Measurements from ENCODE around the gene TERB1.

TERB1 gene

DNA sequence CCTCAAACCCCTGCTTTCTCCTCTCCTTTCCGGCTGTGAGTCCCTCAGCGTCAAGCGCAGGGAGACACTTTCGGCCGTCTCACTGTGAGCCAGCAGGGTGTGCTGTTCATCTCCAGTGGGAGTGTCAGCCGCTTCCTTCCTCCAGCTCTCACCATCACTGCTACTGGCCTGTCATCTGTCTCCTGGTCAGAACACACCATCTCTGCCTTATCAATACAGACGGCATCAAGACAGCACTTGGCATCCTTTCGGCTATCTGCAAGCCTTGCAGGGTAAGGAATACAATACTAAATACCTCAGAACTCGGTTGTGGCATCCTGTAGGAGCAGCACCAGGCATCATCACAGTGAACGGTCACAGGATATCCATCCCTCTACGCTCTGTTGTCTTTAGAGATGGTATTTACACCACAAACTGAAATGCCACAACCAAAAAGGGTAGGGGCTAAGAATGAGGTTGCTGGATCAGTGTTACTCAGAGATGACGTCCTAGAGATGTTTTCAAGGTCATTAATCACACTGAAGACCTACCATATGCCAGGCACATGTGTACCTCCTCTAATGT is 84.2 kb downstream of the TERB1 start:
- Histone ChIP-seq H3K36me3 (ENCODE audit: insufficient read depth, low read length) (peaks cover 15% of the 10 kb centered on the region; the same call in 1 of the 2 replicates), H2AFZ (ENCODE audit: low read length) (no peak overlapping the region), H3K4me2 (ENCODE audit: low read depth, low read length, poor library complexity, severe bottlenecking) (no peak overlapping the region), H3F3A (ENCODE audit: low read depth) (no peaks in the 10 kb centered on the region; the same call in 1 of the 2 replicates), H4K20me1 (ENCODE audit: insufficient read depth, low read length, poor library complexity, severe bottlenecking) (no peaks in the 10 kb centered on the region), H3K27me3 (ENCODE audit: insufficient read depth, low read length, poor library complexity, severe bottlenecking) (no peaks in the 10 kb centered on the region), H3K9me3 (ENCODE audit: insufficient read depth, low read depth, low read length) (no peaks in the 10 kb centered on the region), H3K4me3 (ENCODE audit: low read length, poor library complexity, severe bottlenecking) (no peak overlapping the region), H3K4me1 (ENCODE audit: insufficient read depth, low read length, poor library complexity, severe bottlenecking) (no peaks in the 10 kb centered on the region), H3K9ac (ENCODE audit: low read depth, low read length, poor library complexity, severe bottlenecking) (no peak overlapping the region), H3K79me2 (ENCODE audit: insufficient read depth, low read length) (no peaks in the 10 kb centered on the region), H3K9me2 (replicated peaks; ENCODE audit: low read depth, low read length) (no peaks in the 10 kb centered on the region)
- no peak for TF ChIP-seq EZH2phosphoT487 (IDR thresholded peaks at IDR 0.05; ENCODE audit: borderline replicate concordance)
- TF ChIP-seq, protein P1, sequence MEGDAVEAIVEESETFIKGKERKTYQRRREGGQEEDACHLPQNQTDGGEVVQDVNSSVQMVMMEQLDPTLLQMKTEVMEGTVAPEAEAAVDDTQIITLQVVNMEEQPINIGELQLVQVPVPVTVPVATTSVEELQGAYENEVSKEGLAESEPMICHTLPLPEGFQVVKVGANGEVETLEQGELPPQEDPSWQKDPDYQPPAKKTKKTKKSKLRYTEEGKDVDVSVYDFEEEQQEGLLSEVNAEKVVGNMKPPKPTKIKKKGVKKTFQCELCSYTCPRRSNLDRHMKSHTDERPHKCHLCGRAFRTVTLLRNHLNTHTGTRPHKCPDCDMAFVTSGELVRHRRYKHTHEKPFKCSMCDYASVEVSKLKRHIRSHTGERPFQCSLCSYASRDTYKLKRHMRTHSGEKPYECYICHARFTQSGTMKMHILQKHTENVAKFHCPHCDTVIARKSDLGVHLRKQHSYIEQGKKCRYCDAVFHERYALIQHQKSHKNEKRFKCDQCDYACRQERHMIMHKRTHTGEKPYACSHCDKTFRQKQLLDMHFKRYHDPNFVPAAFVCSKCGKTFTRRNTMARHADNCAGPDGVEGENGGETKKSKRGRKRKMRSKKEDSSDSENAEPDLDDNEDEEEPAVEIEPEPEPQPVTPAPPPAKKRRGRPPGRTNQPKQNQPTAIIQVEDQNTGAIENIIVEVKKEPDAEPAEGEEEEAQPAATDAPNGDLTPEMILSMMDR (conservative IDR thresholded peaks at IDR 0.05; ENCODE audit: low read length) = peak; percentile 58

DNA sequence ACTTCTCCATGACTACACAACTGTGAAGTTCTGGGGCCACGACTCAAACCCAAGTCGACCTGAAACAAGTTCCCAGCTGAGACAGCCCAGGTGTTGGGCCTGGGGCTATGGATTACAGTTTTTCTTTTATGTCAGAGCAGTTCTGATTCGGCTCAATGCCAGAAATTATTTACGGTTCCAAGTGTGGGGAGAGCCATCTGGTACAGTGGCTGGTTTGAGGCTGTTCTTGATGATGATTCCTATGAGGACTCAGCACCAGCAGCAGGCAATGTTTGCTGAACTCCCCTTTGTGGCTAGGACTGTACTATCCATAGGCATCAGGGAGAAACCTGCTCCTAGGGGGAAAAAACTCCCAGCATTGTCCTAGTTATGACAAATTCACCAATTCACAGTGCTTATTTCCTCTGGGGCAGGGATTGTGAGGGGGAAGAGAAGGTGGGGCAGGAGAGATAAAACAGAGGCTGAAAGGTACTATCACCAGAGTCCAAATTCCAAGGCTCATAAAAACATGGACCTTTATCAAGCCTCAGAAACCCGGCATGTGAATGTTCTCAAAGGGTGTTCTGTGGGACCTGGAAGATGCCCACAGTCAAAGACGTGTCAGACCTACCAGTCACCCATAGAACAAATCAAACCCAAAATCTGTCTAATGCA is 86.6 kb downstream of the TERB1 start:
- TF ChIP-seq, protein P1 (conservative IDR thresholded peaks at IDR 0.05; ENCODE audit: low read length) = no peak
- TF ChIP-seq EZH2phosphoT487 (IDR thresholded peaks at IDR 0.05; ENCODE audit: borderline replicate concordance) = no peak

DNA sequence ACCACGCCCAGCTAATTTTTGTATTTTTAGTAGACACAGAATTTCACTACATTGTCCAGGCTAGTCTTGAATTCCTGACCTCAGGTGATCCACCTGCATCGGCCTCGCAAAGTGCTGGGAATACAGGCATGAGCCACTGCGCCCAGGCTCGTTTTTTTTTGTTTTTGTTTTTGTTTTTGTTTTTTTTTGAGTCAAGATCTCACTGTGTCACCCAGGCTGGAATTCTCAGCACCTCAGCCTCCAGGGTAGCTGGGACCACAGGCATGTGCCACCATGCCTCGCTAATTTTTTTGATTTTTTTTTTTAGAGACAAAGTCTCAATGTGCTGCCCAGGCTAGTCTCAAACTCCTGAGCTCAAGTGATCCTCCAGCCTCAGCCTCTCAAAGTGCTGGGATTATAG is 87.3 kb downstream of the TERB1 start:
- no peak overlapping the region for H3K4me2 ChIP-seq (ENCODE audit: low read depth, low read length, poor library complexity, severe bottlenecking)
- TF ChIP-seq, protein P1 (conservative IDR thresholded peaks at IDR 0.05; ENCODE audit: low read length) = no peak
- TF ChIP-seq EZH2phosphoT487 (IDR thresholded peaks at IDR 0.05; ENCODE audit: borderline replicate concordance) = no peak

More for the DNA sequence above, 86.6 kb downstream of the TERB1 start:
- H3K4me3 ChIP-seq (ENCODE audit: low read length, poor library complexity, severe bottlenecking) = no peak overlapping the region
- no peaks in the 10 kb centered on the region for H4K20me1 ChIP-seq (ENCODE audit: insufficient read depth, low read length, poor library complexity, severe bottlenecking)
- H3F3A ChIP-seq (ENCODE audit: low read depth) = no peaks in the 10 kb centered on the region
- no peak overlapping the region for H2AFZ ChIP-seq (ENCODE audit: low read length)
- H3K36me3 ChIP-seq (ENCODE audit: insufficient read depth, low read length) = peaks cover 3% of the 10 kb centered on the region; the same call in 1 of the 2 replicates
- no peak overlapping the region for H3K9ac ChIP-seq (ENCODE audit: low read depth, low read length, poor library complexity, severe bottlenecking)
- no peaks in the 10 kb centered on the region for H3K79me2 ChIP-seq (ENCODE audit: insufficient read depth, low read length)
- no peaks in the 10 kb centered on the region for H3K27me3 ChIP-seq (ENCODE audit: insufficient read depth, low read length, poor library complexity, severe bottlenecking)
- no peaks in the 10 kb centered on the region for H3K9me2 ChIP-seq (replicated peaks; ENCODE audit: low read depth, low read length)
- no peaks in the 10 kb centered on the region for H3K4me1 ChIP-seq (ENCODE audit: insufficient read depth, low read length, poor library complexity, severe bottlenecking)
- H3K4me2 ChIP-seq (ENCODE audit: low read depth, low read length, poor library complexity, severe bottlenecking) = no peak overlapping the region
- H3K9me3 ChIP-seq (ENCODE audit: insufficient read depth, low read depth, low read length) = no peaks in the 10 kb centered on the region

More for the DNA sequence above, 87.3 kb downstream of the TERB1 start:
- H3K9ac ChIP-seq (ENCODE audit: low read depth, low read length, poor library complexity, severe bottlenecking) = no peak overlapping the region
- H3K27me3 ChIP-seq (ENCODE audit: insufficient read depth, low read length, poor library complexity, severe bottlenecking) = no peaks in the 10 kb centered on the region
- H3K9me2 ChIP-seq (replicated peaks; ENCODE audit: low read depth, low read length) = no peaks in the 10 kb centered on the region
- H3K9me3 ChIP-seq (ENCODE audit: insufficient read depth, low read depth, low read length) = no peaks in the 10 kb centered on the region
- H2AFZ ChIP-seq (ENCODE audit: low read length) = no peak overlapping the region
- no peaks in the 10 kb centered on the region for H3K79me2 ChIP-seq (ENCODE audit: insufficient read depth, low read length)
- peaks cover 3% of the 10 kb centered on the region; the same call in 1 of the 2 replicates for H3K36me3 ChIP-seq (ENCODE audit: insufficient read depth, low read length)
- no peak overlapping the region for H3K4me3 ChIP-seq (ENCODE audit: low read length, poor library complexity, severe bottlenecking)
- no peaks in the 10 kb centered on the region for H3F3A ChIP-seq (ENCODE audit: low read depth)
- H4K20me1 ChIP-seq (ENCODE audit: insufficient read depth, low read length, poor library complexity, severe bottlenecking) = no peaks in the 10 kb centered on the region
- H3K4me1 ChIP-seq (ENCODE audit: insufficient read depth, low read length, poor library complexity, severe bottlenecking) = no peaks in the 10 kb centered on the region

All from Loucy (cell line).